Glutamatergic neuron (in vitro differentiated cells): ENCODE data around the gene CCDC191. TPM values are rescaled to one million over a fixed set of nuclear protein-coding genes. Genes with fewer than 3 reads are reported as not detected.

ENCODE experiments used
- DNase-seq: peaks from one replicate; pipeline ENCODE4 v3.0.0; 2022
- H3K27ac Mint-ChIP-seq: one replicate; pipeline ENCODE4 v1.8.0; 2020; ENCODE audit warnings: mild to moderate bottlenecking, mixed read lengths, inconsistent platforms; ENCODE audit not compliant: unreplicated experiment
- H3K27me3 Mint-ChIP-seq: one replicate; pipeline ENCODE4 v1.8.0; 2020; ENCODE audit warnings: mild to moderate bottlenecking, moderate library complexity, mixed read lengths, inconsistent platforms; ENCODE audit not compliant: unreplicated experiment
- H3K36me3 Mint-ChIP-seq: one replicate; pipeline ENCODE4 v1.8.0; 2020; ENCODE audit warnings: mild to moderate bottlenecking, mixed read lengths, inconsistent platforms; ENCODE audit not compliant: unreplicated experiment
- H3K4me1 Mint-ChIP-seq: one replicate; pipeline ENCODE4 v1.8.0; 2020; ENCODE audit warnings: mild to moderate bottlenecking, low read depth, mixed read lengths, inconsistent platforms; ENCODE audit not compliant: unreplicated experiment
- H3K4me3 Mint-ChIP-seq: one replicate; pipeline ENCODE4 v1.8.0; 2020; ENCODE audit warnings: mild to moderate bottlenecking, mixed read lengths, inconsistent platforms; ENCODE audit not compliant: unreplicated experiment
- H3K9me3 Mint-ChIP-seq: one replicate; pipeline ENCODE4 v1.8.0; 2020; ENCODE audit warnings: mild to moderate bottlenecking, moderate library complexity, mixed read lengths, inconsistent platforms; ENCODE audit not compliant: unreplicated experiment
- total RNA-seq: library from RNA; stranded (reverse); fragmentation: NEBNext Ultra II Directional; extraction: Animal tissue kit (Norgen Biotek cat#: 25700); gene quantifications from one replicate; pipeline ENCODE4 v1.2.1, GENCODE V29; 2021; ENCODE audit not compliant: unreplicated experiment
- TF ChIP-seq, protein P1 (sequence below): fragments of 200-600 bp; sonication (generic); IDR thresholded peaks from one replicate; pipeline ENCODE4 v1.5.0; 2021; ENCODE audit not compliant: partially characterized antibody, unreplicated experiment

Gene CCDC191
- total RNA-seq, 1 donor from 2014 or later = 3.8 TPM

DNA sequence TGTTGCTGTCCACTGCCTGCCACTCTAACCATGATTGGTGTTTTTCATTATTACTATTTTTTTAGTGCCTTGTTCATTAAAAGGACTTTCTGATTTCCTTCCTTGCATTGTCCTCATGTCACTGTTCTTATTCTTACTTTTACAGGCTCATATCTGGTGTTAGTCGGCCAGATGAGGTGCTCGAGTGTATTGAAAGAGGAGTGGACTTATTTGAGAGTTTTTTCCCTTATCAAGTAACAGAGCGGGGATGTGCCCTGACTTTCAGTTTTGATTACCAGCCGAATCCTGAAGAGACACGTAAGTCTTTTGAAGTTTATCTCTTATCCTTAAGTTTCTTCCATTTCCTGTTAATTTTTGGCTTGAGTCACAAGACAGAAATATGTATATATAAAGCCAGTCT, 23.4 kb upstream of the CCDC191 start:
- H3K27ac Mint-ChIP-seq = no peak overlapping the region
- no peak overlapping the region for H3K4me3 Mint-ChIP-seq
- TF ChIP-seq, protein P1, sequence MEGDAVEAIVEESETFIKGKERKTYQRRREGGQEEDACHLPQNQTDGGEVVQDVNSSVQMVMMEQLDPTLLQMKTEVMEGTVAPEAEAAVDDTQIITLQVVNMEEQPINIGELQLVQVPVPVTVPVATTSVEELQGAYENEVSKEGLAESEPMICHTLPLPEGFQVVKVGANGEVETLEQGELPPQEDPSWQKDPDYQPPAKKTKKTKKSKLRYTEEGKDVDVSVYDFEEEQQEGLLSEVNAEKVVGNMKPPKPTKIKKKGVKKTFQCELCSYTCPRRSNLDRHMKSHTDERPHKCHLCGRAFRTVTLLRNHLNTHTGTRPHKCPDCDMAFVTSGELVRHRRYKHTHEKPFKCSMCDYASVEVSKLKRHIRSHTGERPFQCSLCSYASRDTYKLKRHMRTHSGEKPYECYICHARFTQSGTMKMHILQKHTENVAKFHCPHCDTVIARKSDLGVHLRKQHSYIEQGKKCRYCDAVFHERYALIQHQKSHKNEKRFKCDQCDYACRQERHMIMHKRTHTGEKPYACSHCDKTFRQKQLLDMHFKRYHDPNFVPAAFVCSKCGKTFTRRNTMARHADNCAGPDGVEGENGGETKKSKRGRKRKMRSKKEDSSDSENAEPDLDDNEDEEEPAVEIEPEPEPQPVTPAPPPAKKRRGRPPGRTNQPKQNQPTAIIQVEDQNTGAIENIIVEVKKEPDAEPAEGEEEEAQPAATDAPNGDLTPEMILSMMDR = no peak
- DNase-seq = no peak
- H3K4me1 Mint-ChIP-seq = no peaks in the 10 kb centered on the region
- no peaks in the 10 kb centered on the region for H3K27me3 Mint-ChIP-seq
- H3K9me3 Mint-ChIP-seq = no peaks in the 10 kb centered on the region
- no peaks in the 10 kb centered on the region for H3K36me3 Mint-ChIP-seq

DNA sequence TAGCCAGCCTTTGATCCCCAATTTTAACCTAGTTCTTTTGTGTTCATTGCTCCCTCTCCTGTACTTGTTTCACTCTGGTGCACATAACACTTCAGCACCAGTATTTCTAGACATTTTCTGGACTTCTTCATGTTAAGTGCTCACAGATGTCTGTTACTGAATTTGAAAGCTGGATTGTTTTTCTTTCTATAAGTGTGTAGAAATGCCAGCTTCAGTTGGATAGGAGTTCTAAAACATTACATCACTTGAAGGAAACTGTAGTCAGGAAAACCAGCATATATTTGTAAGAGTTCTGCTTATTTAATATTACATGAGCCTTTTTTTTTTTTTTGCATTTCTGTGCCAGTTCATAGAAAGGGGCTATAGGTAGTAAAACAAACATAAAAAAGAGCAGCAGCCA, 21.8 kb upstream of the CCDC191 start:
- no peaks in the 10 kb centered on the region for H3K4me1 Mint-ChIP-seq
- H3K9me3 Mint-ChIP-seq = no peaks in the 10 kb centered on the region
- H3K36me3 Mint-ChIP-seq = no peaks in the 10 kb centered on the region
- H3K4me3 Mint-ChIP-seq = no peak overlapping the region
- no peak overlapping the region for H3K27ac Mint-ChIP-seq
- DNase-seq = no peak
- H3K27me3 Mint-ChIP-seq = no peaks in the 10 kb centered on the region
- TF ChIP-seq, protein P1 = no peak

DNA sequence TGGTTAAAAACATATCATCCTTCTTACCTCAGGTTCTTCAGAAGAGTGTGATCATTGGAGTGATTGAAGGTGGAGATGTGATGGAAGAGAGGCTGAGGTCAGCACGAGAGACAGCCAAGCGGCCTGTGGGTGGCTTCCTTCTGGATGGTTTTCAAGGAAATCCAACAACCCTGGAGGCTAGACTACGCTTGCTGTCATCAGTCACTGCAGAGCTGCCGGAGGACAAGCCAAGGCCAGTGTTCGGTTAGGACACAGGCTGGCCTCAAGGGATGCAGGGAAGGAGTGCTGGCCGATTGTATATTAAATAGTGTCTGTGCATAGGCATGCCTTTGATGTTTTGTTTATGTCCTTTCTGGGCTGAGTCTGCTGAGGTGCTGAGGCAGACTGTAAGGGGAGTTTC, 20.4 kb upstream of the CCDC191 start:
- TF ChIP-seq, protein P1 = no peak
- no peak overlapping the region for H3K4me3 Mint-ChIP-seq
- DNase-seq = no peak
- H3K27me3 Mint-ChIP-seq = no peaks in the 10 kb centered on the region
- H3K9me3 Mint-ChIP-seq = no peaks in the 10 kb centered on the region
- no peaks in the 10 kb centered on the region for H3K36me3 Mint-ChIP-seq
- H3K4me1 Mint-ChIP-seq = no peaks in the 10 kb centered on the region
- H3K27ac Mint-ChIP-seq = no peak overlapping the region

DNA sequence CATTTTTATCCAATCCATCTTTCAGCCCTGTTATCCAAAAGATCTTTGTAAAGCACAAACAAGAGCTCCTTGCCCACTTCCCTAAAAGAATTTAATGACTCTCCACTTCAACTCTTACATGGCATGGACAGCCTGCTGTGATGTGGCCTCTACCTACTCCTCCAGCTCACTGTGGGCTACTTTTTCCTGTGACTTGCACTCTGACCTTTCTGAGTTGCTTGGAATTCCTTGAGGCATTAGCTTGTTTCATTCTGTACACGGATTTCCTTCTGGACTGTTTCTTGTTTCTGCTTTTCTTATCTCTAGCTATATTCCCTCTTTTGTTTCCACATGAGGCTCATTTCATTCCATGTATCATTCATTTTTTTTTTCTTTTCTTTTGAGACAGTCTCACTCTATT, 15.5 kb upstream of the CCDC191 start:
- no peaks in the 10 kb centered on the region for H3K36me3 Mint-ChIP-seq
- no peaks in the 10 kb centered on the region for H3K4me1 Mint-ChIP-seq
- H3K27ac Mint-ChIP-seq = no peak overlapping the region
- DNase-seq = no peak
- TF ChIP-seq, protein P1 = no peak
- H3K27me3 Mint-ChIP-seq = no peaks in the 10 kb centered on the region
- H3K9me3 Mint-ChIP-seq = no peaks in the 10 kb centered on the region
- H3K4me3 Mint-ChIP-seq = no peak overlapping the region

DNA sequence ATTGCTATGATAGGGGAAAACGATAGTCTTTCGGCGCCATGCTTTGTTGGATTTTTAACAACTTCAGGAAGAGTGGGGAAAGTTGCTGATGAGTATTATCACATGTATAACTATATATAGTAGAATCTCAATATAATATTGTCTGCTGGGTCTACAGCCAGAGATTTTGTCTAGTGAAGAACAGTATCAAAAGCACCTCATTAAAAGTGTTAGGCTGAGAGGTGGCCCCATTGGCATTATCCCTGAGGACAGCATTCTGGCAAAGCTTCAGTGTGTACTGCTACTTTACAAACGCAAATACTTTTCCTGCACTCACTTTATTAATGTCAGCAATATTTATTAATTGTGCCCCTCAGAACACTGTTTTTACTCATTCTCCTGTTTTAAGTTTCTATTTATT, 12.0 kb upstream of the CCDC191 start:
- Mint-ChIP-seq H3K27me3 (no peaks in the 10 kb centered on the region), H3K4me1 (no peaks in the 10 kb centered on the region), H3K27ac (no peak overlapping the region), H3K4me3 (no peak overlapping the region), H3K36me3 (no peaks in the 10 kb centered on the region), H3K9me3 (no peaks in the 10 kb centered on the region)
- TF ChIP-seq, protein P1 = no peak
- no peak for DNase-seq
